Kidney (tissue), 14 donors: ENCODE results near the gene SPAG6. TPM values are rescaled to one million over a fixed set of nuclear protein-coding genes. Genes with fewer than 3 reads are reported as not detected.

ENCODE experiments used
- DNase-seq, 5 donors: peaks; one replicate each; pipeline ENCODE4 v3.0.0-alpha.2; 2013 to 2020
- FAIRE-seq: peaks from 2 replicates; lab custom pipeline; 2012; peaks lifted over from hg19 to GRCh38; lab: Jason Lieb, UNC
- H3K27ac ChIP-seq, 2 donors: one replicate each; pipeline ENCODE4 v1.7.0; 2013; ENCODE audit warnings: low read depth in 2 of 2, low read length in 2 of 2, inconsistent platforms in 1 of 2
- H3K27me3 ChIP-seq: one replicate; pipeline ENCODE4 v1.7.1; 2013; ENCODE audit warnings: low read length, inconsistent platforms; ENCODE audit not compliant: control insufficient read depth, insufficient read depth
- H3K36me3 ChIP-seq, 3 donors: one replicate each; pipeline versions ENCODE4 v1.7.0 to v1.7.1; 2013; ENCODE audit warnings: low read length in 3 of 3, control low read depth in 1 of 3, inconsistent platforms in 1 of 3; ENCODE audit not compliant: insufficient read depth in 3 of 3, control insufficient read depth in 2 of 3
- H3K4me1 ChIP-seq, 3 donors: one replicate each; pipeline versions ENCODE4 v1.7.0 to v1.7.1; 2013; ENCODE audit warnings: low read length in 3 of 3, inconsistent platforms in 1 of 3, low read depth in 1 of 3; ENCODE audit not compliant: control insufficient read depth in 2 of 3, insufficient read depth in 2 of 3
- H3K4me3 ChIP-seq, 3 donors: one replicate each; pipeline versions ENCODE4 v1.7.0 to v1.8.1; 2013; ENCODE audit warnings: low read length in 3 of 3, control low read depth in 1 of 3, inconsistent platforms in 1 of 3
- H3K9ac ChIP-seq, 3 donors: one replicate each; pipeline versions ENCODE4 v1.7.0 to v1.7.1; 2013; ENCODE audit warnings: low read length in 3 of 3, control low read depth in 1 of 3, inconsistent platforms in 1 of 3
- H3K9me3 ChIP-seq, 3 donors: one replicate each; pipeline versions ENCODE4 v1.7.0 to v1.7.1; 2013; ENCODE audit warnings: low read length in 3 of 3, control low read depth in 1 of 3, inconsistent platforms in 1 of 3; ENCODE audit not compliant: control insufficient read depth in 2 of 3, insufficient read depth in 1 of 3
- CTCF ChIP-seq: IDR thresholded peaks from 3 replicates; pipeline ENCODE4 v1.5.1; 2012; ENCODE audit warnings: mild to moderate bottlenecking, moderate library complexity, borderline replicate concordance; ENCODE audit not compliant: insufficient read depth; ENCODE audit errors: extremely low read depth
- intact Hi-C: fragments of 100-400 bp; cut with DNase I; formaldehyde crosslinking; loops from one replicate; pipeline ENCODE4 v1.11.1; 2022
- polyA plus RNA-seq: library from polyadenylated mRNA; stranded (reverse); fragments of 350-450 nt; fragmentation: Illumina TruSeq; extraction: RNeasy Lipid Tissue Mini Kit (QIAGEN cat#74804); gene quantifications from one replicate; pipeline ENCODE4 v1.2.3, GENCODE V29; 2014; ENCODE audit warnings: low read depth, low replicate concordance; ENCODE audit not compliant: insufficient read depth
- total RNA-seq: library from RNA; stranded (reverse); fragmentation: NEBNext Ultra II Directional; extraction: Animal tissue kit (Norgen Biotek cat#: 25700); gene quantifications from one replicate; pipeline ENCODE4 v1.2.1, GENCODE V29; 2021
- donor health status: control.
- donor health status: control.
- donor health status: control.
- donor health status: control.
- donor health status: control.
- donor health status: DM: yes; HTN: yes; CAD: no.
- donor health status: Normal renal cell carcinoma (clear cell type).

SPAG6 gene
- total and polyA plus RNA-seq, 2 donors from 2014 or later: 0.30 to 8.4 TPM

- Histone ChIP-seq H3K4me3 (no peak overlapping the region), H3K27me3 (no peaks in the 10 kb centered on the region), H3K9me3 (no peaks in the 10 kb centered on the region), H3K27ac (no peak overlapping the region), H3K4me1 (no peaks in the 10 kb centered on the region), H3K36me3 (no peaks in the 10 kb centered on the region), H3K9ac (no peak overlapping the region)
- TF ChIP-seq CTCF: no peak
- FAIRE-seq (no peak), DNase-seq (no peak)
- intact Hi-C loops: no loop called here
These were observed 68.8 kb downstream of the SPAG6 start for GRCh38 chr10:22414146-22414545.

DNA sequence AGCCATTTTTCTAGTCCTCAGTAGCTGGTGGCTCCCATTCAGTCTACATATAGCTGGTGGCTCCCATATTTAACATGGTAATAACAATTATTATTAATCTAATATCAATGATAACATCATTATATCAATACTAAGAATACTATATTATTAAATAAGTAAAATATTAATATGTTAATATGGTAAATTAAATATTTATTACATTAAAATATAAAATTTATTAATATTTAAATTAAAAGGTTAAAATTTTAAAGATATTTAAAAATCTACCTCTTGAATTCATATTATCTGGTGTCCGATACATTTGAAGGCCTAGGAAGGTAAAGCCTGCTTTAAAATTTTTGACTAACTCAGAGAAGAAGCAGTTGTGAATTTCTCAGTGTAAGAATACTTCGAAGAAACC, 69.8 kb downstream of the SPAG6 start:
- no peak overlapping the region for H3K27ac ChIP-seq
- no peak for TF ChIP-seq CTCF
- intact Hi-C loops: no loop called here
- no peaks in the 10 kb centered on the region for H3K36me3 ChIP-seq
- no peaks in the 10 kb centered on the region for H3K9me3 ChIP-seq
- FAIRE-seq (peak; percentile 72), DNase-seq (no peak)
- H3K9ac ChIP-seq: no peak overlapping the region
- H3K4me3 ChIP-seq: no peak overlapping the region
- H3K4me1 ChIP-seq: no peaks in the 10 kb centered on the region
- H3K27me3 ChIP-seq: no peaks in the 10 kb centered on the region

- no peaks in the 10 kb centered on the region for H3K36me3 ChIP-seq
- H3K4me3 ChIP-seq: no peak overlapping the region
- H3K9ac ChIP-seq: no peak overlapping the region
- no peak for TF ChIP-seq CTCF
- DNase-seq: no peak
- no peak for FAIRE-seq
- H3K27ac ChIP-seq: no peak overlapping the region
- no peaks in the 10 kb centered on the region for H3K4me1 ChIP-seq
- H3K9me3 ChIP-seq: no peaks in the 10 kb centered on the region
- intact Hi-C loops: no loop called here
- no peaks in the 10 kb centered on the region for H3K27me3 ChIP-seq
These were observed 72.5 kb downstream of the SPAG6 start for GRCh38 chr10:22417736-22418268.

GRCh38 chr10:22420787-22421517, 75.7 kb downstream of the SPAG6 start:
- no peak for FAIRE-seq
- no peak for DNase-seq
- no peaks in the 10 kb centered on the region for H3K27me3 ChIP-seq
- no peaks in the 10 kb centered on the region for H3K4me1 ChIP-seq
- no peak for TF ChIP-seq CTCF
- H3K9ac ChIP-seq: no peak overlapping the region
- H3K27ac ChIP-seq: no peak overlapping the region
- no peaks in the 10 kb centered on the region for H3K36me3 ChIP-seq
- intact Hi-C loops: no loop called here
- no peak overlapping the region for H3K4me3 ChIP-seq
- no peaks in the 10 kb centered on the region for H3K9me3 ChIP-seq
